Smooth muscle cell (in vitro differentiated cells): ENCODE results near the gene EYS. TPM values are rescaled to one million over a fixed set of nuclear protein-coding genes. Genes with fewer than 3 reads are reported as not detected.

Experiments
- DNase-seq: peaks from one replicate; lab custom pipeline; 2025; ENCODE audit not compliant: unreplicated experiment; lab: John Stamatoyannopoulos, UW
- H2AFZ ChIP-seq: fragments of 200-600 bp; sonication (generic); 2 replicates; pipeline ENCODE4 v1.6.0; 2016; ENCODE audit warnings: antibody characterized with exemption, low read depth, mild to moderate bottlenecking
- H3F3A ChIP-seq: fragments of 200-600 bp; sonication (generic); 2 replicates; pipeline ENCODE4 v1.6.0; 2017; ENCODE audit warnings: antibody characterized with exemption, low read depth
- H3K27ac ChIP-seq: fragments of 200-600 bp; sonication (generic); 2 replicates; pipeline ENCODE4 v1.5.1; 2016; ENCODE audit warnings: low read depth, mild to moderate bottlenecking
- H3K27me3 ChIP-seq: fragments of 200-600 bp; sonication (generic); 2 replicates; pipeline ENCODE4 v1.6.1; 2016; ENCODE audit warnings: low read depth, mild to moderate bottlenecking
- H3K36me3 ChIP-seq: fragments of 200-600 bp; sonication (generic); 2 replicates; pipeline ENCODE4 v1.5.1; 2016; ENCODE audit warnings: low read depth
- H3K4me1 ChIP-seq: fragments of 200-600 bp; sonication (generic); 2 replicates; pipeline ENCODE4 v1.5.1; 2016; ENCODE audit warnings: low read depth
- H3K4me2 ChIP-seq: fragments of 200-600 bp; sonication (generic); 2 replicates; pipeline ENCODE4 v1.6.0; 2016; ENCODE audit warnings: mild to moderate bottlenecking
- H3K4me3 ChIP-seq: fragments of 200-600 bp; sonication (generic); 2 replicates; pipeline ENCODE4 v1.5.1; 2016; ENCODE audit warnings: mild to moderate bottlenecking
- H3K79me2 ChIP-seq: fragments of 200-600 bp; sonication (generic); 2 replicates; pipeline ENCODE4 v1.6.0; 2016; ENCODE audit warnings: low read depth, mild to moderate bottlenecking
- H3K9ac ChIP-seq: fragments of 200-600 bp; sonication (generic); 2 replicates; pipeline ENCODE4 v1.6.0; 2016; ENCODE audit warnings: low read depth
- H3K9me3 ChIP-seq: fragments of 200-600 bp; sonication (generic); replicated peaks from 2 replicates; pipeline ENCODE4 v1.5.1; 2016; ENCODE audit warnings: low read depth
- H4K20me1 ChIP-seq: fragments of 200-600 bp; sonication (generic); 2 replicates; pipeline ENCODE4 v1.6.0; 2016; ENCODE audit warnings: low read depth
- CTCF ChIP-seq: fragments of 200-600 bp; sonication (generic); IDR thresholded peaks from 2 replicates; pipeline ENCODE4 v1.5.1; 2017; ENCODE audit warnings: borderline replicate concordance, mild to moderate bottlenecking, antibody characterized with exemption; ENCODE audit not compliant: insufficient read depth, poor library complexity, severe bottlenecking
- WGBS: methylation state at CpG from one replicate; pipeline ENCODE4 v1.1.7; 2016; ENCODE audit warnings: low lambda C conversion rate; 5-methylcytosine and 5-hydroxymethylcytosine counted together
- polyA plus RNA-seq: library from polyadenylated mRNA; unstranded; fragments of >200 nt; fragmentation: Nextera tagmentation; extraction: Ambion mirVana; gene quantifications from 2 replicates; pipeline ENCODE4 v1.2.1, GENCODE V29; 2016
- total RNA-seq: library from RNA; depleted of rRNA; stranded (reverse); fragments of >200 nt; gene quantifications from 2 replicates; pipeline ENCODE4 v1.2.3, GENCODE V29; 2014

EYS gene
- total and polyA plus RNA-seq, 2 experiments from 2014 or later = 0.07 to 0.18 TPM

GRCh38 chr6:63868351-63868750, 1838.7 kb downstream of the EYS start:
- H4K20me1 ChIP-seq = no peaks in the 10 kb centered on the region
- no peak overlapping the region for H3K4me2 ChIP-seq
- H3K27me3 ChIP-seq = no peaks in the 10 kb centered on the region
- no peaks in the 10 kb centered on the region for H3K36me3 ChIP-seq
- peak overlapping the region; percentile 26 for H2AFZ ChIP-seq
- H3K9me3 ChIP-seq = no peaks in the 10 kb centered on the region
- no peak overlapping the region for H3K9ac ChIP-seq
- no peak for DNase-seq
- H3K4me1 ChIP-seq = no peaks in the 10 kb centered on the region
- TF ChIP-seq CTCF = no peak
- WGBS = 85% methylated on average over 3 of the region's 3 CpGs
- no peaks in the 10 kb centered on the region for H3K79me2 ChIP-seq
- H3F3A ChIP-seq = no peaks in the 10 kb centered on the region
- no peak overlapping the region for H3K4me3 ChIP-seq
- no peak overlapping the region for H3K27ac ChIP-seq

DNA sequence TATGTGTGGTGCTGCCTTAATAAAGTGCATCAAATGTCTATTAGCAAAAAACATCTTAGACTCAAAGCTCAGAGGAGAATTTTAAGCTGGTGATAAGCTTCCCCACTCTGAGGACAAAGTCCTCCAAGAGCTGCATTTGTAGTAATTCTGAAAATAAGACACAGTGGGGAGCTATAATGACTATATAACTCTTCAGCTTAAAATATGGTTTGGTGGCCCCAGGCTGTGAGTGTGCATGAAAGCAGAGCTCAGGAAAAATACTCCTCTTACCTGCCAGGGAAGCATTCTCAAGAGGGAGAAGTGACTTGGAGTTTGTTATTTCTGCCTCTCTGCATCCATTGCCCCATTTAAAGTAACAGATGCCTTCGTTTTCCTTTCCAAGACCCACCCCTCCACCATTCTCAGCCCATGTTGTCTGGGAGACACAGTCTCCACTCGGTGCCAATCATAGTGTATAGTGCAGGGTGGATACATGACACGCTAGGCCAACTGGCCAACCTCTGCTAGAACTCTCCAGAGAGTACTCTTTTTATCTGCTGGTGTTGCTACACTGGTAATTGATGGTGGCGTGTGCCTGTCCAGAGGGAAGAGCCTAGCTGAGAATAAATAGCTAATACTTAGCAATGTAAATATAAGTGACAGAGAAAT, 1842.2 kb downstream of the EYS start:
- no peaks in the 10 kb centered on the region for H3K79me2 ChIP-seq
- no peaks in the 10 kb centered on the region for H3F3A ChIP-seq
- no peaks in the 10 kb centered on the region for H3K36me3 ChIP-seq
- H3K4me2 ChIP-seq = no peak overlapping the region
- no peak overlapping the region for H3K4me3 ChIP-seq
- H3K4me1 ChIP-seq = no peaks in the 10 kb centered on the region
- no peak overlapping the region for H3K27ac ChIP-seq
- 84% methylated on average over 4 of the region's 4 CpGs for WGBS
- no peaks in the 10 kb centered on the region for H3K9me3 ChIP-seq
- H4K20me1 ChIP-seq = no peaks in the 10 kb centered on the region
- H3K27me3 ChIP-seq = no peaks in the 10 kb centered on the region
- H3K9ac ChIP-seq = no peak overlapping the region
- no peak for DNase-seq
- TF ChIP-seq CTCF = no peak
- H2AFZ ChIP-seq = no peak overlapping the region

- WGBS = 89% methylated on average over 1 of the region's 1 CpG
- H3K36me3 ChIP-seq = no peaks in the 10 kb centered on the region
- H3F3A ChIP-seq = no peaks in the 10 kb centered on the region
- H2AFZ ChIP-seq = no peak overlapping the region
- H4K20me1 ChIP-seq = no peaks in the 10 kb centered on the region
- no peak for DNase-seq
- no peaks in the 10 kb centered on the region for H3K4me1 ChIP-seq
- no peak overlapping the region for H3K27ac ChIP-seq
- H3K27me3 ChIP-seq = no peaks in the 10 kb centered on the region
- H3K9ac ChIP-seq = no peak overlapping the region
- TF ChIP-seq CTCF = no peak
- H3K4me3 ChIP-seq = no peak overlapping the region
- no peaks in the 10 kb centered on the region for H3K9me3 ChIP-seq
- H3K79me2 ChIP-seq = no peaks in the 10 kb centered on the region
- H3K4me2 ChIP-seq = no peak overlapping the region
These were observed 1843.0 kb downstream of the EYS start for GRCh38 chr6:63864061-63864460.

DNA sequence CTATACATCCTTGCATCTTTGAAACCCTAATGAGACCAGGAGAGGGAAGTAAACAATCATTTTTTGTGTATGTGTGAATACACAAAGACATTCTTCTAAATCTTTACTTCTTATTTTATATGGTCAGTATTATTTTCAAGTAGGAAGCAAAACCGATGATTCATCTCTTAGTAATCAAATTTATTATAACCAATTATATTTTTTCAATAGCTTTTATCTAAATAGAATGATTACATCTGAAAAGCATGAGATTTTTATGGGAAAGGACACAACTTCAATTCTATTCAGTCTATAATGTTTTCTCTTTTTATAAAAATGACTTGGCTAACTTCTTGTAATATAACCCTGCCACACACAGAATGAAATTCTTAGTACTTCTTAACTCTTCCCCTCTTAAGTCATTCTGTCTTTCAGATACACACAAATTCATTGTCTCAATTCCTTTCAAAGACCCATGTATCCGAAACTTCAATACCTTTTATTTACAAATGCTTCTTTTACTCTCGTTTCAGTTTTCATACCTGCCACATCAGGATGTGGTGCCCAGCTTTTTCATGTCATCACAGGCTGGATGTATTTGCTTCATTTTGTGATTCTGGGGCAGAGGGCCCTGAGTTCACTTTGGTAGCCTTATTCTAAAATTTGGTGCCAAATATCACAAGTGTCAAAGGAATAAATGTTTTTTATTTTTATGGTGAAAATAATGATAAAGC, 1844.4 kb downstream of the EYS start:
- Histone ChIP-seq H3F3A (no peaks in the 10 kb centered on the region), H3K36me3 (no peaks in the 10 kb centered on the region), H4K20me1 (no peaks in the 10 kb centered on the region), H3K27ac (no peak overlapping the region), H3K4me3 (no peak overlapping the region), H3K4me1 (no peaks in the 10 kb centered on the region), H2AFZ (peak overlapping the region; percentile 52), H3K4me2 (peak overlapping the region; percentile 41), H3K9ac (no peak overlapping the region), H3K79me2 (no peaks in the 10 kb centered on the region), H3K27me3 (no peaks in the 10 kb centered on the region), H3K9me3 (no peaks in the 10 kb centered on the region)
- DNase-seq = no peak
- WGBS = 93% methylated on average over 3 of the region's 3 CpGs
- no peak for TF ChIP-seq CTCF
